Stimulated activated CD8-positive, alpha-beta memory T cell treated with anti-CD3 and anti-CD28 coated beads, Interleukin-15, amount 100 ng/mL, for 24 hours (primary cell): ENCODE measurements around the gene CHST11.
"Not testable (repeated sequence)": the region's sequence is repeated elsewhere in the genome, so short reads cannot be mapped to it uniquely, and the experiment has no call there.

Source experiments
- DNase-seq: peaks from one replicate; pipeline ENCODE4 v3.0.0-alpha.2; 2020; ENCODE audit warnings: low read depth

CHST11 gene

DNA sequence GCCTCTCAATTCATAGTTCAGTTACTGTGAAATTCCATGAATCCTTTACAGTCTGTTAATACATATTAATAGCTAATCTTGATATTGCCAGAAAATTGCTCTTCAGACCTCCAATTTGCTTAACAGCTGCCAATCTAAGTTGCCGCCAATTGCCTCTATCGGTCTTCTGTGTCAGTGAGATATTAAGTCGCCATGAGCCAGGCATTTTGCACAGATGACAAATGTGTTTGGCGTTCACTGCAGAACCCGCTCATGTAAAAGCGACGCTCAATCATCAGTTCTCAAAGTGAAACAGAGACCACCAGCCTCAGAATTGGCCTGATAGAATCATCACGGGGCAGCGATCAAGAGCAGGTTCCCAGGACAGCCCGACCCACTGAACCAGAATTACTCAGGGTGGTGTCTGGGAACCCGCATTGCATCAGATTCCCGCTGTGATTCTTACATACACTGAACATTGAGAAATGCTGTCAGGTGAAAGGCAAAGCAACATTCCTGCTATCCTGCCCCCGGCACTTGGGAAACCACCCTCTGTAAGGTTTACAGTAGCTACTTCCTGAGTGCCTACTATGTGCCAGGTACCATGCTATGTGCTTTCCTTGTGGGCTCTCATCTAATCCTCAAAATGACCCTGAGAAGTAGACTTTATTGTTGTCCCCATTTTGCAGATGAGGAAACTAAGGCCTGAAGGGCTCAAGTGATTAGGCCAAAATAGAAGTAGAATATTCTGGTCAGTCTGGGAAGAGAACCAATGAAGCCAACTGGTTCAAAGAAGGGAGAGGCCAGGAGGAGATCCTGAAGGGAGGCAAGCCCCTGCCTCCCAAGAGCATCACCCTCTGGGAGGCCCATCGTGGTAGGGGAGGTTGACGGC is 285.0 kb downstream of the CHST11 start:
- DNase-seq: no peak

DNA sequence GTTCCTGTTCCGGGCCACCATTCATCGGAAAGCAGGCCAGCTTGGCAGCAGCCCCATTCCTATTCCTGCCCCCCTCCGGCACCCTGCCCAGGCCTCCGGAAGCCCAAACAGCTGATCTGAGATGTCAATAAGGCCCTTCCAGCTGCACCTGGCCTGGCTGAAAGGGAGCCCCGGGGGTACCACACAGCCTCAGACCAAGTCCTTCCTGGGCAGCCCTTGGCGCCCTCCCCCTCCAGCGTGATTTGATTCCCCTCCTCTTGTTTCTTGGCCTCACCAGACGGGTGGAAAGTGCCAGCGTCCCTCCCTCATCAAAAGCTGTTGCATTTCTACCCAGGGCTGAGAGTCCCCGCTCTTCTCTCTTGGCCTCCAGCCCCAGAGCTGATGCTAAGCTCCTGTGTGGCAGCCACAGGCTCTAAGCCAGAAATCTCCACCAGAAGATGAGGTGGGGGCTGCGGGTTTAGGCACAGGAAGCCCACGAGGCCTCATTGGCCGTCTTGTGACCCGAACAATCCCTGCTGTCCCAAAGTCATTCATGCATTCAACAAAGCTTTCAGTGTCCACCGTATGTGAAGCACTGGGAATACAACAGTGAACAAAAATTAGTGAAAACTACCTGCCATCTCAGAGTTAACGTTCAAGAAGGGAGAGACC is 285.9 kb downstream of the CHST11 start:
- DNase-seq: no peak

DNA sequence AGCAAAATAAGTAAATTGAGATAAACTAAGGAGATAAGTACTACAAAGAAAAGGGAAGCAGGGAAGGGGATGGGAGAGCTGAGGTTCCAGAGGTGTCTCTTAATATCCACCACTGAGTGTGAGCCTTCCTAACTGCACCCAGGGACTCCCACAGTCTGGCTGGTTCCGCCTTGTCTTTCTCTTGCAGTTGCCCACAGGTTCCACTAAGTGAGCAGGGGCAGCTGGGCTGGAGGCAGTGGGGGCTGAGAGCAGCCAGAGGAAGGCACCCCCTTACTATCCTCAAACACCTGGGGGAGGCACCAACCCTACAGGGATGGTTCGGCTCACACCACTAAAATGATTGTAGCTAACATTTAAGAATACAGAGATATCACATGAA is 286.4 kb downstream of the CHST11 start:
- DNase-seq: no peak

- not testable (repeated sequence) for DNase-seq
These were observed 287.2 kb downstream of the CHST11 start for GRCh38 chr12:104743753-104744548.

DNA sequence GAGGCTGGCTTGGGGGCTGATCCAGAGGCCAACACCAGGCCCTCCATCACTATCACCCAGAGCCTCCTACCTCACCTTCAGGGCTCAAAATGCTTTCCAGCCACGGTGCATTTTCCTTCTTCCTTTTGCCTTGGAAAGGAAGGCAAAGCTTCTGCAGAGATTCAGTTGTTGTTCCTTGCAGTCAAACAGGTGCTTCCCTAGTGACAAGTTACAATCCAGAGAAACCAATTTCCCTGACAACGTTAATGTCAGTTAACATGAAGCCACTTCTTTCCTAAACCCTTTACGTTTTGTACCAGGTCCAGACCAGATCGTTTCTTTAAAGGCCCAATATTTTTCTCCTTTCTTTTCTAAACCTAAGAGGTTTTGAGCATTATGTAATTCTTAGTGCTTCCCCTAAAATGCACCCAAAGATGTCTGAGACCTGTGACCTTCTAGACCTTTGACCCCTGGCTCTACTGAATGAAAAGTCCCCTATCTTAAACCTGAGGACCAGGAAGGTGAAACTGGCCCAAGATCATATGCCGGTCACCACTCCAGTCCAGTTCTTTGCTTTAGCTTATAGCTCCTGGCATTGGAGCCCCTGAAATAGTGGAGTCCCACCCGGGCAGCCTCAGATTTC is 289.8 kb downstream of the CHST11 start:
- no peak for DNase-seq

- no peak for DNase-seq
These were observed 290.6 kb downstream of the CHST11 start for GRCh38 chr12:104747330-104747729.

DNA sequence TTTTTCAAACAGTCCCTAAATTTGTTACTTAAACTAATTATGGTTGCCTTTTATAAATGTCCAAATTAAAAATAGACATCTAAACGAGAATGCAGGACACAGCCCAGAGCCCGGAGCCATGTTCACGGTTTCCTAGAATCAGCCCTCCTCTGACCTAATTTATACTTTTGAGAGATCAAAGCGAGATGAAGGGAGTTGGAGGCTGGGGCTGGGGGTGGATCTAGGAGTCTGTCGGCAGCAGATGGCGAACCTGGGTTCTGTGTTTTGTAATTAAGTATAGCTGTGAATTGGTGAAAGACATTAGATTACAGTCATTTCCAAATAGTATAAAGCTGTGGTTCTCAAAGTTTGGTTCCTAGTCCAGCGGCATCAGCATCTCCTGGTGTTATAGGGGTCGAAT is 291.2 kb downstream of the CHST11 start:
- DNase-seq: no peak

DNA sequence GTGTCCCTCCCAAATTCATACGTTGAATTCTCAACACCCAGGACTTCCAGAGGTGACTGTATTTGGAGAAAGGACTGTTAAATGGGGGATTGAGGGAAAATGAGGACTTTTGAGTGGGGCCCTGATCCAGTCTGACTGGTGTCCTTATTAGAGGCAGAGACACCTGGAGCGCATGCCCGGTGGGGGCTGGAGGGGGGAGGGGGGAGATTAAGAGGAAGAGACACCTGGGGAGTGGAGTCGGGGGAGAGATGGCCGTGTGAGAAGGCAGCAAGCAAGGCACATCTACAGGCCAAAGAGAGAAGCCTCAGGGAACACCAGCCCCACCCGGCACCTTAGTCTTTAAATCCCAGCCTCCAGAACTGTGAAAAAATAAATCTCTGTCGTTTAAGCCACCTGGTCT is 291.6 kb downstream of the CHST11 start:
- DNase-seq: no peak

DNA sequence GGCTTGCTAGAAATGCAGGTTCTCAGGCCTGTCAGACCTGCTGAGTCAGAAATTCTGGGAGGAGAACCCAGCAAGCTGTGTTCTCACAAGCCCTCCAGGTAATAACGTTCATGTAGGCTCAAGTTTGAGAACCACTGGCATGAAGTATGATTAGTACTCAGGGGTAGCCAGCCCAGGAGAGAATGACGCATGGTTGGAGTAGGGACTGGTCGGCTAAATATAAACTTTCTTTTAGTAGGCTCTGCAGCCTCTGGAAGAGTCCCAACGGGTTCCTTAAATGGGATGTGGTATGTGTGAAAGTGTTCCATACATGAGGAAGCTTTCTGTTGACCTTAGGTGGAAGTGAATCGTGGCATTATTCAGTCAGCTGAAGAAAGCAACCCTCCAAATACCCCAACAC is 292.0 kb downstream of the CHST11 start:
- DNase-seq: no peak

DNA sequence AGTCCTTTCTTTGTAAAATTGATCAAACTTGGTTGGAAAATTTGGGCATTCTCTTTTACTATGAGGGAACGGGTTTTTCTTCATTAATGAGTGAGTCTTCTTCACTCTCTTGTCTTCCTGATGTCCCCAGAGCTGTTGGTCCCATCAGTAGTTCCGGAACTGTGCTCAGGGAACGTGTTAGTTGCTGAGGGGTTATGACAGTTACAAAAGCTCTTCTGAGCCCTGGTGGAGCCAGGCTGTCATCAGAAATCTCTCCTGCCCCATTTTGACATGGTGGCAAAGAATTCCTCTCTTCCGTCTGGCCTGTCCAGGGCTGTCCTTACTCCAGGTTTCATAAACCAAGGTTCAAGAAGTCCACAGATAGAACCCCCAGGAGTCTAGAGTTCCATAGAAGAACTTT is 292.8 kb downstream of the CHST11 start:
- DNase-seq: no peak

DNA sequence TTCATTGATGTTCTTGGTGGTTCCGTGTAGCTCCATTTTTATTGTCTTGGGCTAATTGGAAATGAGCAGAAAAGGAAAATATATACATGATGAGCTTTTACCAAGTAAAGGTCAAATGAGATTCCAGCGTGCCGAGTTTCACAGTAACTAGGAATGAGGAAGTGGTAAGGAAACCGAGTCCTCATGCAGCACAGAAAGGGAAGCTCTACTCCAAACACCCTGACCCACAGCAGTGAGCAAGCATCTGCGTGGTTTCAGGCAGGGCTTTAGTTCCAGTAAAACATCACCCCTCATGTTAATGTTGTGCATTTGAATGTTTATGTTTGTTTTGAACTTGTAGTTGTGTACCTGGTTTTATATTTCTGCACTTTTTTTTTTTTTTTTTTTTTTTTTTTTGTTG is 293.3 kb downstream of the CHST11 start:
- DNase-seq: no peak

- DNase-seq: no peak
These were observed 294.4 kb downstream of the CHST11 start for GRCh38 chr12:104751120-104751519.

GRCh38 chr12:104751594-104751993 is 294.8 kb downstream of the CHST11 start:
- no peak for DNase-seq

GRCh38 chr12:104752016-104752415 is 295.3 kb downstream of the CHST11 start:
- no peak for DNase-seq

GRCh38 chr12:104752881-104753280 is 296.1 kb downstream of the CHST11 start:
- no peak for DNase-seq

DNA sequence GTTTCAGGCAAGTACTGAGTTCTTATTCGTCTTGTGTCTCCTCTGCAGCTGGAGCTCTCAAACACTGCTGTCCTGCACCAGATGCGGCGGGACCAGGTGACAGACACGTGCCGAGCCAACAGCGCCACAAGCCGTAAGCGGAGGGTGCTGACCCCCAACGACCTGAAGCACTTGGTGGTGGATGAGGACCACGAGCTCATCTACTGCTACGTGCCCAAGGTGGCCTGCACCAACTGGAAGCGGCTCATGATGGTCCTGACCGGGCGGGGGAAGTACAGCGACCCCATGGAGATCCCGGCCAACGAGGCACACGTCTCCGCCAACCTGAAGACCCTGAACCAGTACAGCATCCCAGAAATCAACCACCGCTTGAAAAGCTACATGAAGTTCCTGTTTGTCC is 300.2 kb downstream of the CHST11 start:
- no peak for DNase-seq

- no peak for DNase-seq
These were observed 302.0 kb downstream of the CHST11 start for GRCh38 chr12:104758771-104759170.

DNA sequence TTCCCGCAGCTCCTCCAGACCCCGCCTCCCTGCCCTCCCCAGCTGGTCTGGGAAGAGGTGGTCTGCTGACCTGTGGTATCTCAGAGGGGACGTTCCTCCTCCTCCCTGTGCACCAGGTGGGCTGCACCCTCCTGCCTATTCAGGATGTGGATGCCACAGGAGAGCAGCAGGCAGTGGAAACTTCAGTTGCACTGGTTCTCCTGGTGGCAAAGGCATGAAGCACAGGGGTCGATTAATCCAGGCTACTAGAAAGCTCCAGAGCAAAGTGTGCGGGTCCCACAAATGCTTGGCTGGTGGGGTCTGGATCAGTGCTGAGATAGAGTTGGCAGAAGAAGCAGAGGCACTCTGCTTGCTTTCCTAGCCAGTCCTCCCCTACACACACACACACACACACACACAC is 304.3 kb downstream of the CHST11 start:
- no peak for DNase-seq

DNA sequence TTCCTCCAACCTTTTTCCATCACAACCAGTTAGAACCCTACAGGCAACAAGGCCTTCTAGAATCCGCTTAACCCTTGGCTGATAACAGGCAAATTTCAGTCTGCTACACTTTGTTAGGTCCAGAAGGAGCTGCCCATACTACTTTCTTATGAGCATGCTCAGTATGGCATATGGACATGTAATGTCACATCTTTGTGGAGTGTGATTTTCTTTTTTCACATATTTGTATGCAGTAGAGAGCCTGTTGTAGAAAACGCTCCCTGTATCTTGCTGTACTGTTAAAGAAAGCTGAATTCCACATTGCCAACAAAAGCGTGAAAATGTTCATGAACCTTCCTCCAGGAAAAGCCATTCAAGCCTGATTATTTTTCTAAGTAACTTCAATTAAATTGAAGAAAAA is 304.9 kb downstream of the CHST11 start:
- DNase-seq: no peak

DNA sequence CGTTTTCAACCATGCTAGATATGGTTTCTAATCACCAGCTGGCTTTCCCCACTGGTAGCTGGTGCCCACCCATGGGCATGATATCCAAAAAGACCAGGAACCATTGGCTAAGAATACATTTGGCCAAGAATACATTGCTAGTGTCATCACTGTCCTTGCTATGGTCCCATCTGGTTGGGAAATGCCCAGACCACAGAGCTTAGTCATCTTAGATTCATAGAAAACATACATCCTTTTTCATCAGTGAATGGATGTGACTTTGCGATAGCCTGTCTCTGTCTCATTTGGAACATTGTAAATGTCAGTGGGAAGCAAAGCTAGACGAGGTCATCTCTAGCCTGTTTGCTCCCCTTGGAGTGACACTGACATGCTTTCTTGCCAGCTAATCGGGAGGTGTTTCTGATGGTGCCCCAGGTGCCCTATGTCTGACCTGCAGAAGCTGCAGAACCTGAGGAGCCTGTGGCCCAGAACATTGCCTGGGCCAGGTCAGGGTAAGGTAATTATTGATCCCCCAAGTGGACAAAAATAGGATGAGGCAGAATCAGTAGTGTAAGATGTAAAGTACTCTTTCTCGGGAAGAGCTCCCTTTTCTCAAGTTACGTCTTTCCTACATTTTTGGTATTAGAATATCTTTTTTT is 306.5 kb downstream of the CHST11 start:
- DNase-seq: no peak

- DNase-seq: no peak
These were observed 307.7 kb downstream of the CHST11 start for GRCh38 chr12:104764225-104765091.
